GDM1 (cell line): ENCODE data around the gene SIGLEC11.
"Not testable (repeated sequence)": the region's sequence is repeated elsewhere in the genome, so short reads cannot be mapped to it uniquely, and the experiment has no call there.

Source experiments
- DNase-seq: peaks from one replicate; lab custom pipeline; 2025; lab: John Stamatoyannopoulos, UW

The SIGLEC11 gene, protein sequence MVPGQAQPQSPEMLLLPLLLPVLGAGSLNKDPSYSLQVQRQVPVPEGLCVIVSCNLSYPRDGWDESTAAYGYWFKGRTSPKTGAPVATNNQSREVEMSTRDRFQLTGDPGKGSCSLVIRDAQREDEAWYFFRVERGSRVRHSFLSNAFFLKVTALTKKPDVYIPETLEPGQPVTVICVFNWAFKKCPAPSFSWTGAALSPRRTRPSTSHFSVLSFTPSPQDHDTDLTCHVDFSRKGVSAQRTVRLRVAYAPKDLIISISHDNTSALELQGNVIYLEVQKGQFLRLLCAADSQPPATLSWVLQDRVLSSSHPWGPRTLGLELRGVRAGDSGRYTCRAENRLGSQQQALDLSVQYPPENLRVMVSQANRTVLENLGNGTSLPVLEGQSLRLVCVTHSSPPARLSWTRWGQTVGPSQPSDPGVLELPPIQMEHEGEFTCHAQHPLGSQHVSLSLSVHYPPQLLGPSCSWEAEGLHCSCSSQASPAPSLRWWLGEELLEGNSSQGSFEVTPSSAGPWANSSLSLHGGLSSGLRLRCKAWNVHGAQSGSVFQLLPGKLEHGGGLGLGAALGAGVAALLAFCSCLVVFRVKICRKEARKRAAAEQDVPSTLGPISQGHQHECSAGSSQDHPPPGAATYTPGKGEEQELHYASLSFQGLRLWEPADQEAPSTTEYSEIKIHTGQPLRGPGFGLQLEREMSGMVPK

DNA sequence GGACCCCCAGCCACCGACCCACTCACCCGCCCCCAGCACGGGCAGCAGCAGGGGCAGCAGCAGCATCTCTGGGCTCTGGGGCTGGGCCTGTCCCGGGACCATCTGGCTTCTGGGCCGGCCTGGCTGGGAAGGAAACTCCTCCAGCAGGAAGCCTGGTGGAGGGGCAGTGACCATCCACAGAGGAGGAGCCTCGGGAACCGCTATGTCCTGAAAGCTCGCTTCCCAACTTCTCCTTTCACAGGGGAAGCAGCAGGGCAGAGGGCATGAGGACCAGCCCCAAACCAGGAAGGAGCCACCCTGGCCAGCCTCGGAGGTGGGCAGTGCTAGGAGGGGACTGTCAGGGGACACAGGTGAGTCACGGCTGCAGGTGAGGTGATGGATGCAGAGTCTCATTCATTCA lies at the start of gene SIGLEC11:
TSS of gene SIGLEC11 (minus strand) at position 193 of the 400 bp plus-strand sequence. CDS start at position 102, 91 bp downstream.
- DNase-seq: not testable (repeated sequence)

DNA sequence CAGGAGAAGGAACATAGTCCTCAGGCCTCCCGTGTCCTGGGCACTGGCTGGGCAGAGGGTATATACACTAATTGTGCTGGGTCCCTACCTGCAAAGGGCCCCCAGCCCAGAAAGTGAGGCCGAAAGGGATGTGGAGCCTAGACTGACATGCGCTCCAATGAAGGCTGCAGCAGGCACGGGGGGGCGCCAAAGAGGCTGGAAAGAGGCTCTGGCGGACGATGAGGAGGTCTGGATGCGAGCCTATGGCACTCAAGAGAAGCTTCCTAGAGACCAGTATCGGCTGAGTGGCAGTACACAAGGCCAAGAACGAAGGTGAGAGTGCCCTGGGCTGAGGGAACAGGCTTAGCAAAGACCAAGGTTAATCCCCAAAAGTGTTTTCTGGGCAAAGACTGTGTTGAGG lies 47.6 kb upstream of the SIGLEC11 start:
- no peak for DNase-seq

DNA sequence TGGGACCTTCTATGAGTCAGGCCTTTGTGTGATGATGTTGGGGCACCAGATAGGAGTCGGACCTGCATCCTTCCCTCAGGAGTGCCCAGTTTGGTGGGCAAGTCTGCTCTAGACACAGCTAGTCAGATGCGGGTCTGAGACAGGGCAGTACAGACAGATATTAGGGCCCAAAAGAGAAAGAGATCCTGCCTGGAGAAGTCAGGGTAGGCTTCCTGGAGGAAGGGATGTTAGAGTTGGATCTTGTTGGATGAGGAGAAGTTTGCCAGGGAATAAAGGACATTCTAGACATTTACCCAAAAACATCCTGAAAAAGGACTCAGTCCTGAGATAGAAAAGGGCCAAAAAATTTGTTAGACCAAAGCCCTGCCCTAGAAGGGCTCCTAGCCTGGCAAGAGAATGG lies 47.0 kb upstream of the SIGLEC11 start:
- no peak for DNase-seq

DNA sequence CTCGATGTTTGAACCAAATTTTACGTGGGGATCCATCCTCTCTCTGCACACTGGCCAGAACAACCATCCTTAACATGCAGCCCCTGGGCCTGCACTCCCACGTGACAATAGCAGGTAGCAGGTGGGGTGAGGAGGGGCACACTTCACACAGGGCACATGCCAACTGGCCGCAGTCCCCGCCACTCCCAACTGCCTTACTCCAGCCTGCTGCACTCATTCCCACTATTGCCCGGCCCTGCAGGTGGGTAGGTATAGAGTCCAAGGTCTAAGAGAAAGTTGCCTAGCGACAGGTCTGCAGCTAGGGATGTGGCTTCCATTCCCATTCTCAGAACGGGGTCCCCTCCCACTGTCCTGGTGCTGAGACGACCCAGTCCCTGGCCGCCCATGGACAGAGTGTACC lies 46.2 kb upstream of the SIGLEC11 start:
- DNase-seq: no peak

DNA sequence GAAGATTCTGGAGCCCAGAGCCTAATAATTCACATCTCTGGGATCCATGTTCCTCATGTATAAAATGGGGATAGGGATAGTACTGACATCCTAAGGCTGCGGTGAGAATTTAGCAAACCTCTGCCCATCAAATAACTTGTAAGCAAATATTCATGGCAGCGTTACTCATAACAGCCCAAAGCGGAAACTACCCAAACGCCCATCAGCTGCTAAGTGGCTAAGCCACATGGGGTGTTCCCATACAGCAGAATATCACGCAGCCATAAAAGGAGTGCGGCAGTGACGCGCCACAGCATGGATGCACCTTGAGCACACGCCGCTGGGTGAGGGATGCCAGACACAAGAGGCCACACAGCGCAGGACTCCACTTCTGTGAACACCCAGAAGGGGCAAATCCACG lies 44.5 kb upstream of the SIGLEC11 start:
- DNase-seq: no peak

DNA sequence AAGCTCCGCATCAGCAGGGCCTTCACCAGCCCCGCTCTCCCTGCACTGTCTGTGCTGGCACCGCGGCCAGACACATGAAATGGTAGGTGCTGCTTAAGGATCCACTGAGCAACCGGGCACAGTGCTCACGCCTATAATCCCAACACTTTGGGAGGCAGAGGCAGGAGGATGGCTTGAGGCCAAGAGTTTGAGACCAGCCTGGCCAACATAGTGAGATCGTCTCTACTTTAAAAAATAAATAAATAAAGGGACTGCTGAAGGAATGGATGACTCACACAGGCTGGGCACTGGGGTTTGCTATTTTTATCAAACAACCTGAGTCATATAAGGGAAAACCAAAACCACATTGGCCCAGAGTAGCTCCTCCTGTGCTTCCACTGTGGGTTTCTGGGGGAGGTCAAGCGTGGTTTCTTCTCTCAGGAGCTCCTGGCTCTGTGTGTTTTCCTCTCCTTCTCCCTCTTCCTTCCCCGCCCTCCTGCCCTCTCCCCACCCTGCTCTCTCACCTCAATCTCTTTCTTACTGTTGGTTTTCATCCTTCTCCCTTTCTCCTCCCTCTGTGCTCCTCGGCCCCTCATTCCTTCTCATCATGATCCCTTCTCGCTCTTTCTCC lies 42.9 kb upstream of the SIGLEC11 start:
- peak; percentile 83 for DNase-seq

DNA sequence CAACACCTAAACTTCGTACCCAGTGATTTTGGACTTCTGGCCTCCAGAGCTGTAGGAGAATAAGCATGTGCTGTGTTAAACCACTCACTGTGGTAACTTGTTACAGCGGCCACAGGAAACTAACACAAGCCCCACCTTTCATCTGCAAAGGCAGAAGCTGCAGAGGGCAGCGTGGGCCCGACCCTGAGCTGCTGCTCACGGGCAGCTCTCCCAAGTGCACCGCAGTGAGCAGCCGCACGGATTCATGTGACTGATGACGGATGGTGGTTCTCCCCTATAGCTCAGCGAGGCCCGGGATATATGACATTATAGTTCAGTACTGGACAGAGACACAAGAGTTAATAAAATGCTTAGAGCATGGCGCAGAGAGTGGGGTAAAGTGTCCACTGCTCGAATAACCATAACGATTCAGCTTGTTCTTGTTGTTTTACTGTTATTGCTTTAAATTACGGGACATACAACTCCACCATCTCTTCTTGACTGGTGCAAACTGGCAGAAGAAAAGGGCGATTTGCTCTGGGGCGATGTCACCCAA lies 42.3 kb upstream of the SIGLEC11 start:
- DNase-seq: no peak

DNA sequence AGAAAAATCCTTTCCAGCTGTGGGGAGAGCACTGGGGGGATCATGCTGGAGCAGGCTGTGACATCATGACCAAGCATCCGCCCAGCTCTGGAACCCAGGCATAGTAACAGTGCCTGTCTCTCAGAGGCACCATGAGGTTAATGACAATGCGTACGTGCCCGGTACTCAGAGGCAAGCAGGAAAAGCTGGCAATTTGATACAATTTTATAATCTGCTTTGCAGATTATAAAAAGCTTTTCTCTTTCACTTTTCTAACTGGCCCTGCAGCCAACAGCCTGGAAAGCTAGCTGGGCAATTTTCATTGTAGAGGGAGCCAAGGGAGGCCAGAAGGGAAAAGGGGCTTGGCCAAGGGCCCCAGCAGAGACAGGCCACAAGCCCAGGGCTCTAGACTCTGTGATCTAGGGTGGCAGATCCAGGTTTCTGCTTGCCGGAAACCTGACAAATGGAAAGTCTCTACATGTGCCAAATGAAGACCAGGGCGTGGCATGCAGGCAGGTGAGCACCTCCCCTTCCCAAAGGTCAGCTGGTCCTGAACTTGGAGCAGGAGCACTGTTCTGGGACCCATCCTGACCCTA lies 41.5 kb upstream of the SIGLEC11 start:
- DNase-seq: no peak

DNA sequence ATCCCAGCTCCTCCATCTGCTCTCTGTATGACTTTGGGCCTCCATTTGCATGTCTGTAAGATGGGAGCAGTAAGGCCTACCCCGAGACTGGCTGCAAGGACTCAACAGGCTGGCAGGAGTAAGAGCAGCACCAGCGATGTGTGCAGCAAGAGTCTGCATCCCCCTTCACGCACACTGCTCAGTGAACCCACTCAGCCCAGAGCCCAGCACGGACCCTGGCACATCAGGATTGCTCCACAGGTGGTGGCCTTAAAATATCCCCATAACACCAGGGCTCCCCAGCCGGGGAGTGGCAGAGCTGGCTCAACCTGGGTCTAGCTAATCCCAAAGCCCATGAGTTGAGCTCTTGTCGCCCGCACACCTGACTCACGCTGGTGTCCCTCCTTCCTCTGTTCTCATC lies 40.8 kb upstream of the SIGLEC11 start:
- DNase-seq: no peak

DNA sequence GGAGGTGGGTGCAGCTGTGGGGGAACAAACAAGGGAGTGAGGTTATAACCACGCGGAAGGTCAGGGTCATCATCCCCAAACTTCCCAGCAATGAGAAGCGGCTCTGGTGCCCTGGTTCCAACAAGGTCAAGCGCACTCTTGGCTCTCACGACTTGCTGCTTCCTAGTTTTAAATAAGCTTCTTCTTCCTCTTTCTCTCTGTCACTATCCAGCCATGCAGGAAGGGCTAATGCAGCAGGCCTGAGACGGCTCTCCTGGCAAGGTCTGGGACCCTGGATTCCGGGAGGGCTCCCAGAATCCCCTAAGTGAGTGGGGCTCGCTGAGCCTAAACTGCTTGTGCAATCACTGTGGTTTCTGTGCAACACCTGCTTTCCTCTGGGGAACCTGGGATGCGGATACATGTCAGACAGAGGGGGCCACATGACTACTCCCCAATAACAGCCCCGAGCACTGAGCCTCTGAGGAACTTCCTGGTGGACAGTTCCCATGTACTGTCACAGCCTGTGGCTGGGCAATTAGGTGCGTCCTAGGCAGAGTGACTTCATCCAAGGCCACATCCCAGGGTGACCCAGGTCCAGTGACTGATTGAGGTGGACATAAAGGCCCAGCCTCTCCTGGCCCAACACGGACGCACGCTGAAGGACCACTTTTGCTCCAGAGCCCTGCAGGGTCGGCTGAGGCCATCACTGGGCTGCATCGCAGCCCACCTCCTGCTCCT lies 40.0 kb upstream of the SIGLEC11 start:
- DNase-seq: no peak

DNA sequence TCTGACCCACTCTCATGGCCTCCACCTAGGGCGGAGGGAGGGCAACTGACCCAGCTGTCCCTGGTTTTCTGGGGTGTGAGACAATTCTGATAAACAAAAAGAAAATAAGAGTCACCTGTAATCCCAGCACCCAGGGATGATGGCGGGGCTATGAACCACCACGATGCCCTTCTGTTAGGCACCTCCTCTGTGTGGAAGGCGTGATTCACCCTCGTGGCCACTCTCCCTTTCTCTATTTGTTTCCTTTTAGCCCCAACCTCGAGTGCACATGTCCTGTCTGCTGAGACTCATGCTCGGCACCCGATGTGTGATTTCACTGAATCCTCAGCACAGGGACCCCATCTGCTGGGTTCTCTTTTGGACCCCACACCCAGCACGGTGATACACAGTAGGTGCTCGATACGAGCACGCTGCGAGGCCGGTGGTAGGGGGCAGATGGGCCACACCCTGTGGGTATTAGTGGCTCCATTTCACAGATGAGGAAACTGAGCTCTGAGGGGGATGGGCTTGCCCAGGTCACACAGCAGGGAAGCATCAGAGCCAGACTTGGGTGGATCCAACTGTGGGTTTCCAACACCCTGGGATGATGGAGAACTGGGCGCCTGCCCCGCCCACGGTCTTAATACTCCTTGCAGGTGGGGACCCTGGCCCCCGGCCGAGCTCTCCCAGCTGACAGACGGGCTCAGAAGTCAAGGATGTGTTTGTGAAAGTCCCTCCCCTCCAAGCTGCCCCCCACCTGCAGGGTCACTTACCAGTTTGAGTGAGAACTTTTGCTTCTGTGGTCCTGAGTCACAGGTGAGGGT lies 39.3 kb upstream of the SIGLEC11 start:
- DNase-seq: no peak

DNA sequence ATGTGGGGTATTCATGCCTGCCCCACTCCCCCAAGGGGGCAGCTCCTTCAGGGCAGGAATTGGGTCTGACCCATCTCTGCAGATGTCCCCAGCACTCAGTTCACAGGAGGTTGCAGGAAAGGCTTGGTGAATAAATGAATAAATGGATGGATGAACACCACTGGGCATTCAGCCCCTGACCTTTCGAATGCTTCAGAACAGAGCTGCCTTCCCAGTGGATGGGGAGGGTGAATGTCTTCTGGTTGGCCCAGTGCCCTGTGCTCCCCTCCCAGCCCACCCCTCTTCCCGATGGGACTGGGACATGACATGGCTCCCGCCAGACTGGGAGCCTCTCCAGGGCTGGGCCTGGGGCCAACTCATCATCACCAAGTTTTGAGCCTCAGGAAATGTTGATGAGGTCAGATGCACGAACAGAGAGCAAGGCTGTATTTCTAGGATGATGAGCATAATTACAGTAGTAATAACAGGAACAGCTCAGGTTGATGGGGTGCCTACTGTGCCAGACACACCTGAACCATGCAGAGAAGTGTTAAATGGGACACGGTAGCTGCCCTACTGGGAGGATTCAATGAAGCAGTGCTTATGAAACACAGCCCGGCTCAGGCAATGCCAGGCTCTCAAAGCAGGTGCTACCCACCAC lies 38.5 kb upstream of the SIGLEC11 start:
- DNase-seq: no peak

DNA sequence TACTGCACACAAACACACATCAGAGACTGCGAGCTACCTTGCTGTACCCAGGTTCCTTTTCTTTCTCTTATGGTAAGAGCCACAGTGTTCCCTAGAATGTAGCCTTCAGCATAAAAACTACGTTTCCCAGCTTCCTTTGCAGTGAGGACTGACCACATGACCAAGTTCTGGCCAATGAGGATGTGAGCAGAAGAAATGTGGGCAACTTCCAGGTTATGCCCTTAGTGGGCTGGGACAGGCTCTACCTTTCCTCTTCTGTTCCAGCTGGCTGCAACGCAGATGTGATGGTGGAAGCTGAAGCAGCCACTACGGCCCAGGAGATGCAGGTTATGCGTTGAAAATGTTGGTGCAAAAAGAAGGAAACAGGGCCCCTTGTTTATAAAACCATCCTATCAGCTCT lies 36.7 kb upstream of the SIGLEC11 start:
- DNase-seq: peak; percentile 23

DNA sequence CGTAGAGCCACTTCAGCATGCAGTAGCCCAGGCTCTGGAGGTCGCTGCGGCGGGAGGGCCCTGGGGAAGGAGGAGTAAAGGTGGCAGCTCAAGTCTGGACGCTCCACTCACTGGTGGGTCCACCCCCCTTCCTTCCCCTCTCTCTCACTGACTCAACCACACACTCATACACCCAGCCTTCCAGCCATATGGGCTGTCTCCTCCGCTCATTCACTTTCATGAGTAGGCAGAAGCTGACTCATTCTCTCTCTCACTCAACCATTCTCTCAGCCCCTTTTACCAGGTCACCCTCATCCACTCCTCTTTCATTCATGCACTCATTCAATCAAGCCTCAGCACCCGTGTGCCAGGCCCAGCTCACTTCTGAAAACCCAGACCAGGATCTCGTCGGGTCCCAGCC lies 27.5 kb upstream of the SIGLEC11 start:
- no peak for DNase-seq

DNA sequence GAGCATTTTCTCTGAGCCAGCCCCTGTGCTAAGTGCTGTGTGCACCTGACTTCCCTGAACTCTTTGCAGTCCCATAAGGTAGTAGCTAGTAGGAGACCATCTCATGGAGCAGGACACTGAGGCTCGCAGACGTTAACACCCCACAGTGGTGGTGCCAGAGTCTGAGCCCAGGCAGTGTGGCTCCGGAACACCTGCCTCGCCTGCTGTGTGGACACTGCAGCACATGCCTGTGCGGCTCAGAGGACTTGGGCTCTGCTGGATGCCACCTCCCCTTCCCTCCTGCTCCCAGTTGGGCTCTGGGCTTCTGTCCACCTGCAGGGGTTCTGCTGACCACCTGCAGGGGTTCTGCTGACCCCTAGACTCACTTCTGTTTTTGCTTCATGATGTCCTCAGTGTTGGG lies 27.0 kb upstream of the SIGLEC11 start:
- no peak for DNase-seq

DNA sequence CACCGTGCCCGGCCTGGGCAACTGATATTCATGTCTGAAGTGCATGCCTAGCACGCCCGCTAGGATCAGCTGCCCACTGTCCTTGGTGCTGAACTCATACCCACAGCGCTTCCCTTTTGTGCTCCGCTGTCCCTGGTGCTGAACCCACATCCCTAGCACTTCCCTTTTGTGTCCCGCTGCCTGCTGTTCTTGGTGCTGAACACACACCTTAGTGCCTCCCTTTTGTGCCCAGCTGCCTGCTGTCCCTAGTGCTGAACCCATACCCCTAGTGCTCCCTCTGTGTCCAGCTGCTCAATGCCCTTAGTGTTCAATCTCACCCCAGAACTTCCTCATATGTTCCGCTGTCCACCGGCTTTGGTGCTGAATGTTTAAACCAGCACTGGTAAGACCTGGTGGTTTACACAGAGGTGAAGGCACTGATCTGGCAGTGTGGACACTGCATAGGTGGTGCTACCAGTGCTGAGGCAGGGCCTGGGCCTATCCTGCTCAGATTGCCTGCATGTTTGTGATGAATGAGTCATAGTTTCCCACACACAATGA lies 26.3 kb upstream of the SIGLEC11 start:
- DNase-seq: peak; percentile 94

DNA sequence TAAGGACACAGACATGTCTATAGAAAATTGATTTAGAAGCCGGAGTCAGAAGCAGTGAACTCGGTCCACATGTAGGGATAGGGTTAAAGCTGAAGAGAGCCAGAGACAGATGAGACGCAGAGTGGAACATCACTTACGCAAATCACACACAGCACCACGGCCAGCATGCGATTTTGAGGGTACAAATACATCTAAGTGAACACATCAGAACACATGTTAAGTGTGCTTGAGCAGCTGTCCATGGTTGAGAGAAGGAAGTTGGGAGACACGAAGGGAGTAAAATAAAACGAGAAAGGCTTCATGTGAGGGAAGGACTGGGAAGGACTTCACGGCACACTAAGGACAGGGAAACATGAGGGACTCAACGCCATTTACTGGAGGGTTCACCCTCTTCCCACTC lies 25.4 kb upstream of the SIGLEC11 start:
- no peak for DNase-seq

DNA sequence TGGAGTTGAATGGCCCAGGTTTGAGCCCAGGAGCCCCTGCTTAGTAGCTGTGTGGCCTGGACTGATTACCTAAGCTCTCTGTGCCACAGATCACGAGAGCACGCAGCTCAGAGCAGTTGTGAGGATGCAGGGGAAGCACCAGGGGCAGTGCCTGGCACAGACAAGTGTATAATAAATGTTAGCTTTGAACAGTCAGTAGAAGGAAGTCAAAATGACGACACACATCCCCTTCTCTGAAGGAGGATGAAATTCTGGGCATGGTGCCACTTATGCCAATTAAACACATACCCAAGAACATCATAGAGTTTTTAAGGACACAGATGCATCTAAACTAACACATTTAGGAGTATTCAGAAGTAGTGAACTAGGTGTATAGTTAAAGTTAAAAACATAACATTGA lies 24.9 kb upstream of the SIGLEC11 start:
- DNase-seq: no peak

DNA sequence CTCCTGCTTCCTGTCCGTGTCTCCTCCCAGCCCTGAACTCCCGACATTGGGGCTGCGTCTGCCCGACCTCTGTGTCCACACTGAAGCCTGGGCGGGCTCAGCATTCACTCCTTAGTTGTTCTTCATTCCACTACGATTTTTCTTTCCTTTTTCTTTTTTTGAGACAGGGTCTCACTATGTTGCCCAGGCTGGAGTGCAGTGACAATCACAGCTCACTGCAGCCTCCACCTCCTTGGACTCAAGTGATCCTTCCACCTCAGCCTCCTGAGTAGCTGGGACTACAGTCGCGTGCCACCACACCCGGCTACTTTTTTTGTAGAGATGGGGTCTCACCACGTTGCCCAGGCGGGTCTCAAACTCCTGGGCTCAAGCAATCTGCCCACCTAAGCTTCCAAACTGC lies 23.5 kb upstream of the SIGLEC11 start:
- DNase-seq: no peak

DNA sequence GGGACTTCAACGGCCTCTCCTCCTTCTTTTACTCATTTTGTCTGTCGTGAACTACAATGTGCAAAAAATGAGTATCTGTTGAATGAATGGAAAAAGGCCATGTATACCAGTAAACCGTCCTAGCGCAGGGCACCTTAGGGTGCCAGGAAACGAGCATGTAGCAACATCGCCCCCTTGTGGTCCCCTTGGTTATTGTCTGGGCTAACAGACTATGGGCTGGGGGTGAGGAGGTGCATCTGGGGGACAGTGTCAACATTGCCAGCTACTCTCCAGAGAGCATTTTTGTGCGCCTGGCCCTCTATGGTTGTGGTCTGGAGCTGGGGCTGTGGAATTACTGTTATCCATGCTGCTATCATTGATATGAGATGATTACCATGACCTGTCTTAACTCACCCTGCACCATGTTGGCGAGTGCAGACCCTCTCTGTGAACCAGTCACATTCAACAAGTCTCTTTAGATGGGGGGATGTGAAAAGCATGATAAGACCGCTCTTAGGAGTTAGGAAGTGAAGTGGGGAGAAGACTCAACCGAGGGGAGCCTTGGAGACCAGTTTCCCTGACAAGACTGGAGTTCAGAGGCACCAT lies 22.8 kb upstream of the SIGLEC11 start:
- peak; percentile 34 for DNase-seq
